Amniotic epithelial cell (primary cell): ENCODE results near the gene P4HA3.

ENCODE experiments used
- DNase-seq: peaks from one replicate; pipeline ENCODE4 v3.0.0-alpha.2; 2010; ENCODE audit warnings: low read depth

Gene P4HA3

DNA sequence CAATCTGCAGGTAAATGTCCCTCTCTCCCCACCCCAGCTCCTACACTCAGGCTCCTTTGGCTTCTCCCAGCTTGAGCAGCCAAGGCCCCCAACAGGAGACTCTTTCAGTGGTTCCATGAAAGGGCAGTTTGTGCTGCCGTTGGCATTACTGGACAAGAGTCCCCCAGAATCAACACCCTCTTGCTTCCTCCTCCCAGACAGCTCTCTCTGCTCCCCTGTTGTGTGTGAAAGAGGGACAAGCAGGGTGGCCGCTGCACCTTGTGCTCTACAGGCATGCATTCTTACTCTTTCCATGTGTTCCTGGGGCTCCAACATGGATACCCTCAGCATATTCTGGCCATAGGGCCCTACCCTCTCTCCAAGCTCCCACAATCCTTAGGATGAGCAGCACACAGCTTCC lies 48.7 kb downstream of the P4HA3 start:
- DNase-seq = no peak

DNA sequence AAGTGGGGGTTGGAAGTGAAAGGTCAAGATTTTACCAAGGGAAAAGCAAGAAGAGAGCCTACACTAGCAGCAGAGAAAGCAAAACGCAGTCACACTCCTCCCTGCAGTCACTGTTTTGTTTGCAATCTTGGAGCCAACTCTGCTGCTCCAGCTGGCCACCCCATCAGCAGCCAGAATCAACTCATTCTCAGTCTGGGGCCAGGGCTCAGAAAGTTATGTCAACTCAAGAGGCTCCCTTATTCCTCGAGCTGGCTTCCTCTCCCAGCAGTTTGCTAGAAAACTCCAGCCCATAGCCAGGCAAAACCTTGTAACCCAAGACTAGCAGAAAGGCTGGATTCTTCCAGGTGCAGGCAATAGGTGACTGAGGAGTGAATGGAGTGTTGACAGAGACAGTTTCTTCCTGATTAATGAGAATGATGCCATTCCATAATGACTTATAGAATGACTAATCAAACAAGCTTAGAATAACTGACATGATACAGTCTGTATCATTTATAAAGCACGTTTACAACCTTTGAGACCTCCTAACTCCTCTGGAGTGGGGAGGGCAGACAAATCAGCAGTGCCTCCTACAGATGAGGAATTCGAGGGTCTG lies 53.4 kb downstream of the P4HA3 start:
- no peak for DNase-seq

- DNase-seq = peak; percentile 54
Measured at GRCh38 chr11:74256378-74257133, 54.9 kb downstream of the P4HA3 start.

DNA sequence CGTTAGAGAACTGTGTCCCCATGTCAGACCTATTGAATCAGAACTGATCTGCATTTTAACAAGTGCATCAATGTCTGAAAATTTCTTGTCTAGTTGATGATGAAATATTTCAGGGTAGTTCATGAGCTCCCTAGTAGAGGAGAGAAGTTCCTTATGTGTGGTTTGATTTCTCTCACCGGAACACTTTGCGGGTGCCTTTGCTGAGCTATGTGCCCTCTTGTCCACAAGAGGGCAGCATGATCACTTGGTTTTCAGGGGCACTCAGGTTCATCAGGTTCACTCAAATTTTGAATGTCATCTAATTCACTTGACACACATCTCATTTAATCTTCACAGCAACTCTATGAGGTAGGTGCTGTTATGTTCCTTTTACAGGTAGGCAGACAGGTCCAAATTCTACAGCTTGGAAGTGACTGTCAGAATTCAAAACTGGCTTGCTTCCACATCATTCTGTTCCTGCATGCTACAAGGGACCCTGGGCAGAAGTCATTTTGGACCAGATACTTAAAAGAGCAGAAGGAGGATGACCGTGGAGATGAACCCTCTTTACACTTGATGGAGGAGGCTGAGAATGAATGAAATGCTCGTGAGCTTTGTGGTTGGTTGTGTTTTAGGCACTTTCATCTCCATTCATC lies 55.6 kb downstream of the P4HA3 start:
- peak; percentile 63 for DNase-seq

GRCh38 chr11:74253361-74253760 lies 58.1 kb downstream of the P4HA3 start:
- DNase-seq = no peak

- DNase-seq = no peak
Measured at GRCh38 chr11:74249496-74249895, 61.9 kb downstream of the P4HA3 start.

GRCh38 chr11:74248469-74248868 lies 63.0 kb downstream of the P4HA3 start:
- no peak for DNase-seq

GRCh38 chr11:74238243-74238642 lies 73.2 kb downstream of the P4HA3 start:
- DNase-seq = no peak

DNA sequence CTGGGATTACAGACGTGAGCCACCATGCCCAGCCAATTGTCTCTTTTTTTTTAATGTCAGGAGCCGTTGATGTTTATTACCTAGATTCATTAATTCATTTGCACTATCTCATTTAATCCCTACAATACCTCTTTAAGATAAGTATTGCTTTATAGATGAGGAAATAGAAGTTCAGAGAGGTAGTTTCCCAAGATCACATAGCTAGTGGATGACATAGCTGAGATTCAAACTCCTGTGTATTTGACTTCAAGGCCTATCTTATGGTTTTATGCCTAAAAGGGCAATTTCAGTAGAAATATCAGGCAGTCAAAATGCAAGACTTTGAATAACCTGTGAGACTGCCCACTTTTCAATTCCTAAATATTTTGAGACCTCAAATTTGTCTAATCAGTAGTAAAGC lies 73.9 kb downstream of the P4HA3 start:
- peak; percentile 57 for DNase-seq

DNA sequence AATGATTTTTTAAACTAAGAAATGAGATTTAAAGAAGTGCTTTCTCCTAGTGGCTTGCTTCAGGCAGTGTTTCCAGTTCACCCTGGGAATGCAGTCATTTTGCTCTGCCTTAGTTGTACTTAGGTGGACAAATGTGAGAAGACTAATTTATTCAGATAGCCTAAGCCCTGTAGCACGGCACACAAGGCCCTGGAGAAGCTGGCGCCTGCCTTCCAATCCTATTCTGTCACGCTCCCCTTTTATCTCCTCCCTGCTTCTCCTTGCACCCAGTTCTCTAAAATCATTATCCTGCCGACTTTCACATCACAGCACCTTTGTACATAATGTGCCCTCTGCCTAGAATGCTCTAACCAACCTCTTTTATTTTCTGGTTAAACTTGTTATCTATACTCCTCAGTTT lies 76.3 kb downstream of the P4HA3 start:
- DNase-seq = no peak

DNA sequence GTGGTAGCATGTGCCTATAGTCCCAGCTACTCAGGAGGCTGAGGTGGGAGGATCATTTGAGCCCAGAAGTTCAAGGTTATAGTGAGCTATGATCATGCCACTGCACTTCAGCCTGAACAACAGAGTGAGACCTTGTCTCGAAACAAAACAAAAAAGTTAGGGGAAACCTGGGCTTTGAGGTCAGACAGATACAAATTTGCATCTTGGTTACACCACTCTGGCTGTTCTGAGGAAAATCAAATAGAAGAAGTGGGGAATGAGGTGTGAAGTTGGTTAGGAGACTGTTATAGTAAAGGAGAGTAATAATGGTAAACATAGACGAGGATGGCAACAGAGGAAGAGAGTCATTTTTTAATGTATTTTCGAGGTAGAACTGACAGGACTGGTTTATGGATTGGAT lies 77.8 kb downstream of the P4HA3 start:
- DNase-seq = no peak

DNA sequence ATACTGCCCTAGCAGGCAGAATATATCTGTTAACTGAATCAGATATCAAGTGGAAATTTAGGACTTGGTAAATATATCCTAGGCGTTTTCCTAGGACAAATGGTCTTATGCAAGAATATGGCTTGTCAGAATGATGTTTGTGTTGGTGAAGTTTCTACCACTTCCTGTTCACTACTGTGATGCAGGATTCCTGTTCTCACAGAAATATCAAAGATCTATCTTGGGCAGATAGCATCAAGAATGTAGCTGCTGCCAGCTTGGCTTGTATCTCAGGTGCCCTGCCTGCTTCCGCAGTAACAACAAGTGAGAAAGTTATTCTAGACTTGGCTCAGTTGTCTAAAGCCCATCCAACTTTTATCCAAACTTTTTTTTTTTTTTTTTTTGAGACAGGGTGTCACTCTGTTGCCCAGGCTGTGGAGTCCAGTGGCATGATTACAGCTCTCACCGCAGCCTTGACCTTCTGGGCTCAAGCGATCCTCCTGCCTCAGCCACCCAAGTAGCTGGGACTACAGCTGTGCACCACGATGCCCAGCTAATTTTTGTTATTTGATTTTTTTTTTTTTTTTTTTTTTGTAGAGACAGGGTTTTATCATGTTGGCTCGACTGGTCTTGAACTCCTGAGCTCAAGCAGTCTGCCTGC lies 79.0 kb downstream of the P4HA3 start:
- peak; percentile 52 for DNase-seq

GRCh38 chr11:74226907-74227306 lies 84.5 kb downstream of the P4HA3 start:
- DNase-seq = no peak

DNA sequence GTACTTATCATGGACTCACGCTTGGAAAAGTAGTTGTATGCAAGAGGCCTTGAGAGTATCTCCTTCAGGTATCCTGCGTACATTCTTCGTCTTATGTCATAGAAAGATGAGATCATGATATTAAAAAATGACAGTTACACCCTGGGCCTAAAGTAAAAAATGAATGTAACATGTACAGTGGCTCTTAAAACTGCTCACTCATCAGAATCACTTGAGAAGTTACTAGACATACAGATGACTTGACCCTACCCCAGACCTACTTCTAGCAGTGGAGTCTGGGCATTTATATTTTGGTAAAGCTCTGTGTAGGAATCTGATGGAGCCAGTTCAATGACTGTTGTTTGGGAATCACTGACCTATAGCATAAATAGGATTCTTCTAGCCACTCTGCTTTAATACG lies 85.9 kb downstream of the P4HA3 start:
- no peak for DNase-seq

- peak; percentile 56 for DNase-seq
Measured at GRCh38 chr11:74221816-74222215, 89.6 kb downstream of the P4HA3 start.

DNA sequence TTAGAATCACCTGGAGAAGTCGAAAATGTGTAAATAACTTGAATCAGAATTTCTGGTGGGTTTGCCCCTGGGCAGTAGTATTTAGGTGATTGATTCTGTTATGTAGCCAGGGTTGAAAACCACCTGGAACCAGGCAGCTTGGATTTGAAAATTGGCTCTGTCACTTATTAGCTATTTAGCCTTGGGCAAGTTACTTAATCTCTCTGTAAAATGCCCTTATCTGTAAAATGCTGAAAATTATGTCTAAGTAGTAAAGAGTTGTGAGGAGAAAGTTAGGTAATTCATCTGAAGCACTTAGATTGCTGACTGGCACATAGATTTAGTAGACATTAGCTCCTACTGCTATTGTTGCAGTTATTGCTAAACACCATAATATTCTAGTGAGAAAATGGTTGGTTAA lies 91.1 kb downstream of the P4HA3 start:
- DNase-seq = peak; percentile 80
